Karpas-422 (cell line): ENCODE measurements around the gene DMPK. TPM values are rescaled to one million over a fixed set of nuclear protein-coding genes. Genes with fewer than 3 reads are reported as not detected.

Experiments used
- DNase-seq: peaks from one replicate; pipeline ENCODE4 v3.0.0-alpha.2; 2015
- H2AFZ ChIP-seq: fragments of 200-600 bp; sonication (generic); 2 replicates; pipeline ENCODE4 v1.6.1; 2014; ENCODE audit warnings: antibody characterized with exemption, low read length, mixed read lengths
- H3K27ac ChIP-seq: fragments of 200-600 bp; sonication (generic); 2 replicates; pipeline ENCODE4 v1.5.1; 2014; ENCODE audit warnings: mild to moderate bottlenecking, low read length, moderate library complexity
- H3K27me3 ChIP-seq: fragments of 200-600 bp; sonication (generic); 2 replicates; pipeline ENCODE4 v1.6.1; 2014; ENCODE audit warnings: low read length, mixed read lengths
- H3K36me3 ChIP-seq: fragments of 200-600 bp; sonication (generic); 2 replicates; pipeline ENCODE4 v1.6.1; 2014; ENCODE audit warnings: low read length, mixed read lengths; ENCODE audit not compliant: insufficient read depth
- H3K4me1 ChIP-seq: fragments of 200-600 bp; sonication (generic); 2 replicates; pipeline ENCODE4 v1.6.1; 2014; ENCODE audit warnings: mild to moderate bottlenecking, low read length, mixed read lengths
- H3K4me2 ChIP-seq: fragments of 200-600 bp; sonication (generic); 2 replicates; pipeline ENCODE4 v1.6.1; 2014; ENCODE audit warnings: low read length, low read depth, mild to moderate bottlenecking; ENCODE audit not compliant: poor library complexity, severe bottlenecking
- H3K4me3 ChIP-seq: fragments of 200-600 bp; sonication (generic); 2 replicates; pipeline ENCODE4 v1.5.1; 2014; ENCODE audit warnings: mild to moderate bottlenecking, antibody characterized with exemption, low read length, mixed read lengths
- H3K79me2 ChIP-seq: fragments of 200-600 bp; sonication (generic); 2 replicates; pipeline ENCODE4 v1.6.1; 2014; ENCODE audit warnings: mild to moderate bottlenecking, low read length, mixed read lengths
- H3K9ac ChIP-seq: fragments of 200-600 bp; sonication (generic); 2 replicates; pipeline ENCODE4 v1.6.0; 2014; ENCODE audit warnings: low read length
- H3K9me2 ChIP-seq: fragments of 200-600 bp; sonication (generic), shearing (Covaris generic); replicated peaks from 2 replicates; pipeline ENCODE4 v1.6.0; 2014; ENCODE audit warnings: mild to moderate bottlenecking, low read length, moderate library complexity; ENCODE audit not compliant: insufficient read depth
- H3K9me3 ChIP-seq: fragments of 300-700, 200-600 bp; sonication (generic); 2 replicates; pipeline ENCODE4 v1.6.1; 2014; ENCODE audit warnings: low read length, mixed read lengths
- H4K20me1 ChIP-seq: fragments of 200-600 bp; sonication (generic); 2 replicates; pipeline ENCODE4 v1.6.1; 2014; ENCODE audit warnings: mild to moderate bottlenecking, antibody characterized with exemption, low read length, low read depth; ENCODE audit not compliant: insufficient read depth
- total RNA-seq: library from RNA; depleted of rRNA; stranded (reverse); fragments of >200 nt; shearing (Covaris generic); gene quantifications from 2 replicates; pipeline ENCODE4 v1.2.3, GENCODE V29; 2014; ENCODE audit warnings: low replicate concordance

Gene DMPK
- total RNA-seq, 1 experiment from 2014 or later = 11.5 TPM

DNA sequence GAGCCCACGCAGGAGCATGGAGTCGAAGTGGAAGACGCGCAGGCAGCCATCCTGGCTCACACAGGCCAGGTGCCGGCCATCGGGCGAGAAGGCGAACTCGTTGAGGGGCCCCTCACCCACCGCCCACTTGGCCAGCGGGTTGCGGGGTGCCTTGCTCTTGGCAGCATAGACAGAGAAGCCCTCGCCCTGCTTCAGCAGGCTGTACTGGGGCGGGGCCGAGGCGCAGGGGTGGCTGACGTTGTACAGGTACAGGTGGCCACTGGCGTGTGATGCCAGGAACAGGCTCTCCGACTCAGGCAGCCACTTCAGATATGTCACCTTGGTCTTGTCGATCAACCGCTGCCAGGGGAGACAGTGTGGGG lies 4.2 kb upstream of the DMPK start:
- H3K4me3 ChIP-seq = no peak overlapping the region
- H3K79me2 ChIP-seq = peaks cover 20% of the 10 kb centered on the region
- H4K20me1 ChIP-seq = 0 out of 2 replicates have a peak, but pooled peaks cover 15% of the 10 kb centered on the region
- peaks cover 9% of the 10 kb centered on the region for H3K4me1 ChIP-seq
- H2AFZ ChIP-seq = no peak overlapping the region
- no peaks in the 10 kb centered on the region for H3K9me3 ChIP-seq
- no peaks in the 10 kb centered on the region for H3K27me3 ChIP-seq
- peaks cover 12% of the 10 kb centered on the region; the same call in 1 of the 2 replicates for H3K36me3 ChIP-seq
- no peak overlapping the region for H3K27ac ChIP-seq
- H3K9ac ChIP-seq = no peak overlapping the region
- no peak for DNase-seq
- no peak overlapping the region for H3K4me2 ChIP-seq
- H3K9me2 ChIP-seq = no peaks in the 10 kb centered on the region

DNA sequence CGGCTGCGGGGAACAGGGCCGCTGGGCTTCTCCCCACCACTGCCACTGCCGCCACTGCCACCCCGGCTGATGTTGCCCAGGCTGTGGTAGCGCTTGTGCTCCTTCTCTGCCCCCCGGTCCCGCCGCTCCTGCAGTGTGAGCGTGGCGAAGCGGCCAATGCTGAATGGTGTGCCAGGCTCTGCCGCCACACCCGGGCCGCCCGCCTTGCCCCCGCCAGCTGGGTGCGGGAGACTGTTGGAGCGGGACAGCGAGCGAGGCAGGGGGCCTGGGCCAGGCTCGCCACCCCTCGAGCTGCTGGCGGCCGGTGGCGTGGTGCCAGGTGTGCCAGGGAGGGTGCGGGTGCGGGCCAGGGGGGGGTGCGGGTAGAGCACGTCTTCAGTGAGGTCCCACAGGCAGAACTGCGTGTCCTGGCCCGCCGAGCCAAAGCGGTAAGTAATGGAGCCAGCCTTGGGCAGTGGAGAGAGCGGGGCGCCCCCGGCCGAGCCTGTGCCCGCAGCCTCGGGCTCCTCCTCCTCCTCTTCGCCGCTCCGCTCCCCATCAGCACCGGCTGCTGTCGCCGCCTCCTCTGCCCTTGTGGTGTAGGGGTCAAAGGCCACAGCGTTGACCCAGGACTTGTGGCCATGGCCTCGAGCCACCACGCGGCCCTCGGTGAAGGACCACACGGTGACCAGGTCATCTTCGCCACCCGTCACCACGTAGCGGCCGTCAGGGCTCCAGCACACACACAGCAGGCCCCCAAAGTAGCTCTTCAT lies 3.7 kb upstream of the DMPK start:
- H3K27ac ChIP-seq = no peak overlapping the region
- H3K4me1 ChIP-seq = peaks cover 4% of the 10 kb centered on the region
- no peak overlapping the region for H3K4me3 ChIP-seq
- H3K9me2 ChIP-seq = no peaks in the 10 kb centered on the region
- no peaks in the 10 kb centered on the region for H3K9me3 ChIP-seq
- peaks cover 12% of the 10 kb centered on the region; the same call in 1 of the 2 replicates for H3K36me3 ChIP-seq
- no peak overlapping the region for H3K9ac ChIP-seq
- no peak overlapping the region for H3K4me2 ChIP-seq
- no peak overlapping the region for H2AFZ ChIP-seq
- no peaks in the 10 kb centered on the region for H3K27me3 ChIP-seq
- peaks cover 14% of the 10 kb centered on the region for H3K79me2 ChIP-seq
- no peak for DNase-seq
- H4K20me1 ChIP-seq = 0 out of 2 replicates have a peak, but pooled peaks cover 11% of the 10 kb centered on the region

- H3K4me2 ChIP-seq = no peak overlapping the region
- H3K27me3 ChIP-seq = no peaks in the 10 kb centered on the region
- H4K20me1 ChIP-seq = peaks cover 12% of the 10 kb centered on the region; the same call in 1 of the 2 replicates
- H3K36me3 ChIP-seq = peaks cover 9% of the 10 kb centered on the region; the same call in 1 of the 2 replicates
- H3K4me3 ChIP-seq = no peak overlapping the region
- H3K9me2 ChIP-seq = no peaks in the 10 kb centered on the region
- no peak overlapping the region for H2AFZ ChIP-seq
- no peak overlapping the region for H3K9ac ChIP-seq
- DNase-seq = no peak
- no peaks in the 10 kb centered on the region for H3K9me3 ChIP-seq
- no peak overlapping the region for H3K27ac ChIP-seq
- H3K4me1 ChIP-seq = peaks cover under 1% of the 10 kb centered on the region; the same call in 1 of the 2 replicates
- H3K79me2 ChIP-seq = peaks cover 8% of the 10 kb centered on the region; the same call in 1 of the 2 replicates
Observed at GRCh38 chr19:45785097-45785496, 2.8 kb upstream of the DMPK start.

DNA sequence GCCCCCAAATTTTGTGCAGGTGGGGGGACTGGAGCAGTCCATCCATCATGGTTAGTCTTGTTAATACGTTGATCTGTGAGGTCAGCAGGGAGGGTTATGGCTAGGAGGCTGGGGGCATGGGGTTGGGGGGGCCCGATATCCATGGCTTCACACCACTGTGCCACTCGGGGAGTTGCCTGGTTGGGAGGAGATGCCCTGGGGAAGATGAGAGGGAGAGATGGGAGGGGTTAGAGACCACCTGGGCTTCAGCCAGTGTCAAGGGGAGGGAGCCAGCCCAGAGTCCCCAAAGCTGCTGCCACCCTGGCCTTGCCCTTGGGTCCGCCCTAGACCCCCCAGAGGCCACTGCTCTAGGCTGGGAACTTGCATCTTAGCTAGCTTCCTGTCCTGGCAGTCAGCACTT lies 1.8 kb upstream of the DMPK start:
- H2AFZ ChIP-seq = no peak overlapping the region
- H3K4me1 ChIP-seq = peaks cover 9% of the 10 kb centered on the region
- DNase-seq = no peak
- no peaks in the 10 kb centered on the region for H3K27me3 ChIP-seq
- H3K4me2 ChIP-seq = no peak overlapping the region
- H3K79me2 ChIP-seq = peaks cover 2% of the 10 kb centered on the region; the same call in 1 of the 2 replicates
- H3K9me2 ChIP-seq = no peaks in the 10 kb centered on the region
- no peak overlapping the region for H3K4me3 ChIP-seq
- no peak overlapping the region for H3K27ac ChIP-seq
- no peaks in the 10 kb centered on the region for H3K9me3 ChIP-seq
- H3K36me3 ChIP-seq = peaks cover 3% of the 10 kb centered on the region; the same call in 1 of the 2 replicates
- no peak overlapping the region for H3K9ac ChIP-seq
- H4K20me1 ChIP-seq = peaks cover 14% of the 10 kb centered on the region; the same call in 1 of the 2 replicates

DNA sequence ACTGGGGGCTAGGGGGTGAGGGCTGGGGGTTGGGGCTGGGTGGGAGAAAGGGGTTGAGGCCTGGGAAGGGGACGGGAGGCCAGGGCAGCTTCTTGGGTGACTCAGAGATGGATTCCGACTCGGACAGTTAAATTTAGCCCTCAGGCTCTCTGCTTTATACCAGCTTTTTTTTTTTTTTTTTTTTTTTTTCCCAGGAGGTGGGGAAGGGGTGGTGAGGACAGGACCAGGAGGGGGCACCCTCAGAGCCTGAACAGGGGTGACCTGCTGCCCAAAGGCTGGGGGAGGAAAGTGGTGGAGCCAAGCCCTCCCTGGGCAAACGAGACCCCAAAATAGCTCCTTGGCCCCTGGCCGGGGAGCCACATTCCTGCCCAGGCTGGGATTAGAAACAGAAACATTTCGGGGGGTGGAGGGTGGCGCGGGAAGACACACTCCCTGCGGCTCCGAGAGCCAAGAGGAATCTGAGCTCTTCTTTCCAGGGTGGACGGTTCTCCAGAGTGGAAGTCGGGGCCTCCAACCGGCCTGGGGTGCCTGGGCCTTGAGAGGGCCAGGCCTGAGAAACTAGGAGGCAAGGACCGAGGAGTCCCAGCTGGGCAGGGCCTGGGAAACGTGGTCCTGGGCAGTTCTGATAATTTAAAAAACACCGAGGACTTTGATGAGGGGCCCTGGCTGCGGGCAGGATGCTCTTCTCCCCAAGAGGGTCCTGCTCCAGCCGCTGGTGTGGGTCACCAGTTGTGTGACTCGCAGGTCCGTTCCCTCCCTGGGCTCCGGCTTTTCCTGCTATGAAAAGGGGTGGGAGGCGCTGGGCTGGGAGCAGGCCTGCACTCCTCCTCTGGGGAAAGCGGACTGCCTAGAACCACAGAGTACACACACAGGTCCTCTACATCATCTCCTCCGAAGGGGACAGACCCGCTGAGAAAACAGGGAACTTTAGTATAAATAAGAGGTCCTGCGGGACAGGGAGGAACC lies 813 bp upstream of the DMPK start:
- Histone ChIP-seq H3K9me3 (no peaks in the 10 kb centered on the region), H3K4me3 (no peak overlapping the region), H3K4me2 (no peak overlapping the region), H3K4me1 (peaks cover 14% of the 10 kb centered on the region), H3K9me2 (no peaks in the 10 kb centered on the region), H4K20me1 (peaks cover 14% of the 10 kb centered on the region; the same call in 1 of the 2 replicates), H3K79me2 (no peaks in the 10 kb centered on the region), H3K27me3 (no peaks in the 10 kb centered on the region), H3K36me3 (no peaks in the 10 kb centered on the region; the same call in 1 of the 2 replicates), H3K27ac (no peak overlapping the region), H3K9ac (no peak overlapping the region), H2AFZ (no peak overlapping the region)
- DNase-seq = no peak

GRCh38 chr19:45781214-45782161 lies 802 bp downstream of the DMPK start:
- Histone ChIP-seq H3K4me3 (no peak overlapping the region), H3K4me2 (no peak overlapping the region), H3K9ac (no peak overlapping the region), H3K27ac (no peak overlapping the region), H3K27me3 (no peaks in the 10 kb centered on the region), H3K79me2 (no peaks in the 10 kb centered on the region), H2AFZ (no peak overlapping the region), H3K9me3 (no peaks in the 10 kb centered on the region), H4K20me1 (peaks cover 12% of the 10 kb centered on the region; the same call in 1 of the 2 replicates), H3K4me1 (peaks cover 14% of the 10 kb centered on the region), H3K9me2 (no peaks in the 10 kb centered on the region), H3K36me3 (peaks cover 4% of the 10 kb centered on the region; the same call in 1 of the 2 replicates)
- DNase-seq = no peak

DNA sequence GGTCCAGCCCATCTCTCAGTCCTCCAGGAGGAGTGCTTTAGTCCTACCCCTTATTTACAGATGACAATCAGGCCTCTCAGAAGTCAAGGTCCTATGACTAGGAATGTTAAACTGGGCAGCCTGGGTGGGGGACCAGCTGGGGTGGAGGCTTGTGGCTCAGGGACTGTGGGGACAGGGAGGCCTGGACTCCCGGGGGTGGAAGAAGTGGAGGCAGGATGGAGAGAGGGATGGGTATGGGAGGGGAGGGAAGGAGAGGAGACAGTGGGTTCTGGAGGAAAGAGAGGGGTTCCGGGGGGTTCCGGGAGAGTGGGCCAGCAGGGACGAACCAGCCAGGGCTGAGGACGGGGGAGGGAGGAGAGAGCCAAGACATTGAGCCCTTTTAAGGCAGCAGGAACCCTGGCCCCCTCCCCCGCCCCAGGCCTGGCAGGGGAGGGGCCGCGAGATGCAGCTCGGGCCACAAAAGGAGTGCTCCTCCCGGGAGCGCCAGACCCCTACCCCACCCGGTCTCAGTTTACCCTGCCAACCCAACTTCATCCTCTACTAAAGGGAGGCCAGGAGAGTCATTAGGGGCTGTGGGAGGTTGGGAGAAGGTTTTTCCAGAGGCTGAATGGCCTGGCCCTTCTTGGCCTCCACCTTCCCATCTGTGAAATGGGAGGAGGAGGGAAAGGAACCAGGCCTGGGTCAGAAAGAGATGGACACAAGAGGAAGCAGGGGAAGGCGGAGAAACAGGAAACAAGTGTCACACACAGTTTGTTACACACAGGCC lies 1.7 kb downstream of the DMPK start:
- H3K79me2 ChIP-seq = no peaks in the 10 kb centered on the region
- no peak overlapping the region for H3K4me2 ChIP-seq
- no peak for DNase-seq
- H3K9ac ChIP-seq = no peak overlapping the region
- no peaks in the 10 kb centered on the region for H3K9me3 ChIP-seq
- peaks cover 4% of the 10 kb centered on the region; the same call in 1 of the 2 replicates for H3K36me3 ChIP-seq
- no peak overlapping the region for H3K4me3 ChIP-seq
- H3K27me3 ChIP-seq = no peaks in the 10 kb centered on the region
- H2AFZ ChIP-seq = no peak overlapping the region
- H3K9me2 ChIP-seq = no peaks in the 10 kb centered on the region
- H4K20me1 ChIP-seq = peaks cover 10% of the 10 kb centered on the region; the same call in 1 of the 2 replicates
- no peak overlapping the region for H3K27ac ChIP-seq
- peaks cover 14% of the 10 kb centered on the region for H3K4me1 ChIP-seq
